ENCODE results near the gene SCAPER. TPM values are rescaled to one million over a fixed set of nuclear protein-coding genes. Genes with fewer than 3 reads are reported as not detected.
A peak's percentile ranks its signal among the peaks of the same experiment; 100 is the strongest.

Gene SCAPER
- total RNA-seq, 1 donor from 2014 or later: 56.9 TPM

DNA sequence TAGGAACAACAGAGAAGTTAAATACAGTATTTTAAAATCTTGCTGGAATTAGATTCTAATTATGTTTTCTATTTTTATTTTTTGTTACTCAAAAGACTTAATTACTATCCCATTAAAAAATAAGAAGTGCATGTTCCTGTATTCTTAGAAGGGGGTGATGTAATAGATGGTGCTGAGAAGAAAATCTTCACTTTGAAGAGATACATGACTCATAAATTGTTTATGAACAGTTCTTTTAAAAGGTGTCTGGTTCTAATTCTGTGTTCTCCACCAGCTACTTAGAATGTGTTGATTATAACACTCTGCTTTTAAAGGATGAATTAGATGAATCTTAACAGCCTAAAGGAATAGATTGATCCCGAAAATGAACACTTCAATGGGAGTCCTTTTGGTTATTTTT is 34.6 kb upstream of the SCAPER start:
- no peaks in the 10 kb centered on the region for H3K4me1 ChIP-seq (ENCODE audit: control insufficient read depth in 3 of 3, insufficient read depth in 3 of 3, low read length in 3 of 3)
- H3K27ac ChIP-seq (ENCODE audit: low read depth, low read length): no peak overlapping the region
- peaks cover 16 to 27% (median 20%) of the 10 kb centered on the region in 3 donors for H3K36me3 ChIP-seq (ENCODE audit: control insufficient read depth in 3 of 3, insufficient read depth in 3 of 3, low read length in 3 of 3)
- no peak overlapping the region for H3K9ac ChIP-seq (ENCODE audit: low read depth in 1 of 3, low read length in 3 of 3)
- H3K9me3 ChIP-seq (ENCODE audit: control insufficient read depth in 3 of 3, low read length in 3 of 3): no peaks in the 10 kb centered on the region
- no peak overlapping the region for H3K4me3 ChIP-seq (ENCODE audit: low read length in 3 of 3)
- H3K27me3 ChIP-seq (ENCODE audit: control insufficient read depth in 3 of 3, insufficient read depth in 3 of 3, low read length in 3 of 3): no peaks in the 10 kb centered on the region

DNA sequence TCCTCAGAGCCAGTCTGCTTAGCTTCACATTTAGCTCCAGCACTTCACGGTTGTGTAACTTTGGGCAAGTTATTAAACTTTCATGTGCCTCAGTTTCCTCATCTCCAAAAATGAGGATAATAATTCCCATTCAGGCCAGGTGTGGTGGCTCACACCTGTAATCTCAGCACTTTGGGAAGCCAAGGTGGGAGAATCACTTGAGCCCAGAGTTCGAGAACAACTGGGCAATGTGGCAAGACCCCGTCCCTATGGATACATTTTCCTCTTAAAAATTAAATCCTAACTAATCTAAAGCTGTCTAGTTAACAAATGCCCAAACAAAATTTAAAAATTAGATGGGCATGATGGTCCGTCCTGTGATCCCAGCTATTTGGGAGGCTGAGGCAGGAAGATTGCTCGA is 33.6 kb upstream of the SCAPER start:
- Histone ChIP-seq H3K36me3 (ENCODE audit: control insufficient read depth in 3 of 3, insufficient read depth in 3 of 3, low read length in 3 of 3) (peaks cover 12 to 24% (median 13%) of the 10 kb centered on the region in 3 donors), H3K9me3 (ENCODE audit: control insufficient read depth in 3 of 3, low read length in 3 of 3) (no peaks in the 10 kb centered on the region), H3K9ac (ENCODE audit: low read depth in 1 of 3, low read length in 3 of 3) (no peak overlapping the region), H3K4me1 (ENCODE audit: control insufficient read depth in 3 of 3, insufficient read depth in 3 of 3, low read length in 3 of 3) (no peaks in the 10 kb centered on the region), H3K27me3 (ENCODE audit: control insufficient read depth in 3 of 3, insufficient read depth in 3 of 3, low read length in 3 of 3) (no peaks in the 10 kb centered on the region), H3K27ac (ENCODE audit: low read depth, low read length) (no peak overlapping the region), H3K4me3 (ENCODE audit: low read length in 3 of 3) (no peak overlapping the region)

DNA sequence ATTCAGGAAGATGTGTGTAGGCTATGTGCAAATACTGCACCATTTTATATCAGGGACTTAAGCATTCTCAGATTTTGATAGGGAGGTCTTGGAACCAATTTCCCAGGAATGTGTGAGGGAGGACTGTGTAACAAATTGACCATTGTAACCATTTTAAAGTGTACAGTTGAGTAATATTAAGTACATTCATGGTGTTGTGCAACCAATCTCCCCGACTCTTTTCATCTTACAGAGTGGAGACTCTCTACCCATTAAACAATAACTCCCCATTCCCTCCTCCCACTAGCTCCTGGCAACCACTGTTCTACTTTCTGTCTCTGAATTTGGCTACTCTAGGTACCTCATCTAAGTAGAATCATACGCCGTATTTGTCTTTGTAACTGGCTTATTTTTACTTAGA is 31.5 kb upstream of the SCAPER start:
- no peaks in the 10 kb centered on the region for H3K27me3 ChIP-seq (ENCODE audit: control insufficient read depth in 3 of 3, insufficient read depth in 3 of 3, low read length in 3 of 3)
- H3K4me3 ChIP-seq (ENCODE audit: low read length in 3 of 3): no peak overlapping the region
- peaks cover 17 to 24% (median 19%) of the 10 kb centered on the region in 3 donors for H3K36me3 ChIP-seq (ENCODE audit: control insufficient read depth in 3 of 3, insufficient read depth in 3 of 3, low read length in 3 of 3)
- no peak overlapping the region for H3K27ac ChIP-seq (ENCODE audit: low read depth, low read length)
- peaks cover 4 to 6% (median 5%) of the 10 kb centered on the region in 3 donors for H3K4me1 ChIP-seq (ENCODE audit: control insufficient read depth in 3 of 3, insufficient read depth in 3 of 3, low read length in 3 of 3)
- no peaks in the 10 kb centered on the region for H3K9me3 ChIP-seq (ENCODE audit: control insufficient read depth in 3 of 3, low read length in 3 of 3)
- no peak overlapping the region for H3K9ac ChIP-seq (ENCODE audit: low read depth in 1 of 3, low read length in 3 of 3)

- Histone ChIP-seq H3K27ac (ENCODE audit: low read depth, low read length) (no peak overlapping the region), H3K27me3 (ENCODE audit: control insufficient read depth in 3 of 3, insufficient read depth in 3 of 3, low read length in 3 of 3) (no peaks in the 10 kb centered on the region), H3K9ac (ENCODE audit: low read depth in 1 of 3, low read length in 3 of 3) (no peak overlapping the region), H3K9me3 (ENCODE audit: control insufficient read depth in 3 of 3, low read length in 3 of 3) (no peaks in the 10 kb centered on the region), H3K4me1 (ENCODE audit: control insufficient read depth in 3 of 3, insufficient read depth in 3 of 3, low read length in 3 of 3) (peaks cover 5 to 12% (median 9%) of the 10 kb centered on the region in 3 donors), H3K36me3 (ENCODE audit: control insufficient read depth in 3 of 3, insufficient read depth in 3 of 3, low read length in 3 of 3) (peaks cover 17 to 24% (median 19%) of the 10 kb centered on the region in 3 donors), H3K4me3 (ENCODE audit: low read length in 3 of 3) (no peak overlapping the region)
Measured at GRCh38 chr15:76935620-76936019, 30.5 kb upstream of the SCAPER start.

- peak overlapping the region; percentile 68 to 84 (median 83) for H3K4me3 ChIP-seq (ENCODE audit: low read length in 3 of 3)
- peak overlapping the region; percentile 65 for H3K27ac ChIP-seq (ENCODE audit: low read depth, low read length)
- H3K9ac ChIP-seq (ENCODE audit: low read depth in 1 of 3, low read length in 3 of 3): peak overlapping the region; percentile 62 to 88 (median 75)
- H3K9me3 ChIP-seq (ENCODE audit: control insufficient read depth in 3 of 3, low read length in 3 of 3): no peaks in the 10 kb centered on the region
- peaks cover 15 to 20% (median 17%) of the 10 kb centered on the region in 3 donors for H3K36me3 ChIP-seq (ENCODE audit: control insufficient read depth in 3 of 3, insufficient read depth in 3 of 3, low read length in 3 of 3)
- no peaks in the 10 kb centered on the region for H3K27me3 ChIP-seq (ENCODE audit: control insufficient read depth in 3 of 3, insufficient read depth in 3 of 3, low read length in 3 of 3)
- peaks cover 5 to 14% (median 9%) of the 10 kb centered on the region in 3 donors for H3K4me1 ChIP-seq (ENCODE audit: control insufficient read depth in 3 of 3, insufficient read depth in 3 of 3, low read length in 3 of 3)
Measured at GRCh38 chr15:76932135-76932966, 27.2 kb upstream of the SCAPER start.

DNA sequence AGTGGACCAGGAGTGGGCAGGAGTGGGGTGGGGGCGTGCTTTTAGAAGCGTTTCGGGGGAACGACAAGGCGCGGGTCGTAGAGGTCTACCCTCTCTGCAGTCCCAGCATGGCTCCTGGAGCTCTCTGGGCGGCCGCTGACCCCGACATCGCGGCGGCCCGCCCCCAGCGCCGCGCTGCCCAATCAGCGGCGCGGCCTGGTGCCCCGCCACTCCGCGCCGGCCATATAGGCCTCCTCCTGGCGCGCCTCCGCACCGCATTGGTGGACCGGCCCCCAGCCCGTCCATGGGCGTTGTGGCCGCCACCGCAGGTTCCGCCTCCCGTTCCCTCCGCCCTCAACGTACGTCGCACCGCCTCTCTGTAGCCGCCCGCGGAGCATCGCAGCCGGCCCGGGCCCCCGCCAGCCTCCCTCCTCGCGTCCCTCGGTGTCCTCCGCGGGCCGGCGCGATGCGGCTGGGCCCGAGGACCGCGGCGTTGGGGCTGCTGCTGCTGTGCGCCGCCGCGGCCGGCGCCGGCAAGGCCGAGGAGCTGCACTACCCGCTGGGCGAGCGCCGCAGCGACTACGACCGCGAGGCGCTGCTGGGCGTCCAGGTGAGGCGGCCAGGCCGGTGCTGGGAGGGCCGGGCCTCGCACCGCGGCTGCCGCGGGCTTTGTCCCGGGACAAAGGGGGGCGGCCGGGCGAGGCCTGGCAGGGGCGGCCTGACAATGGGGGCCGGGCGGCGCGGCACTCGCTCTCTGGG is 26.4 kb upstream of the SCAPER start, which contains the start of gene RCN2:
TSS of gene RCN2 (plus strand) at position 353 of the 738 bp plus-strand sequence. CDS start at position 446, 93 bp downstream.
- peaks cover 15% of the 10 kb centered on the region in 3 donors for H3K36me3 ChIP-seq (ENCODE audit: control insufficient read depth in 3 of 3, insufficient read depth in 3 of 3, low read length in 3 of 3)
- no peaks in the 10 kb centered on the region for H3K9me3 ChIP-seq (ENCODE audit: control insufficient read depth in 3 of 3, low read length in 3 of 3)
- peak within 1 kb of the TSS; percentile 75 to 88 (median 88) for H3K9ac ChIP-seq (ENCODE audit: low read depth in 1 of 3, low read length in 3 of 3)
- H3K4me3 ChIP-seq (ENCODE audit: low read length in 3 of 3): peak within 1 kb of the TSS; percentile 75 to 84 (median 83)
- no peaks in the 10 kb centered on the region for H3K27me3 ChIP-seq (ENCODE audit: control insufficient read depth in 3 of 3, insufficient read depth in 3 of 3, low read length in 3 of 3)
- peaks cover 5 to 14% (median 9%) of the 10 kb centered on the region in 3 donors for H3K4me1 ChIP-seq (ENCODE audit: control insufficient read depth in 3 of 3, insufficient read depth in 3 of 3, low read length in 3 of 3)
- H3K27ac ChIP-seq (ENCODE audit: low read depth, low read length): peak within 1 kb of the TSS; percentile 65

DNA sequence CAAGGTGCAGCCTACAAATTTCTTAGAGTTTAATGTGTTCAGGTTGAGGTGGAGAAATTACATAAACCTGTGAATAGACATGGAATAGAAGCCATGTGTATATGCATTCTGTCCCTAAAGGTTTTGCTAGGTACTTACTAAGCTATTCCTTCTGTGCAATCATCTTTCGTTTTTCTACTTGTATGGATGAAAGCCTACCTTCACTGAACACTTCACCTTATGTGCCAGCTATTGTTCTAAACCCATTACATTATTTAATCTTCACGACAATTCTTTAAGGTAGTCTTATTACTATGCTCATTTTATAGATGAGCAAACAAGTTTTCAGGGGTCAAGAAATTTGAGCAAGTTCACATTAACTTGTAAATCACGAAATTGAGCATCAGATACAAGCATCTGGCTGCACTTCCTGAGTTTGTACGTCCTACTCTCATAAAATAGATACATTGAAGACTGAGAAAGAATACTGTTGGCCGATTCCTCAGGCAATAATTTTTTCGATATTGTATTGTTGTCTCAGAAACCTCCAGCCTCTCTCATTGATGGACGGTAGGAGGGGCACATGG is 25.8 kb upstream of the SCAPER start:
- H3K4me1 ChIP-seq (ENCODE audit: control insufficient read depth in 3 of 3, insufficient read depth in 3 of 3, low read length in 3 of 3): peaks cover 5 to 14% (median 9%) of the 10 kb centered on the region in 3 donors
- no peaks in the 10 kb centered on the region for H3K9me3 ChIP-seq (ENCODE audit: control insufficient read depth in 3 of 3, low read length in 3 of 3)
- no peaks in the 10 kb centered on the region for H3K27me3 ChIP-seq (ENCODE audit: control insufficient read depth in 3 of 3, insufficient read depth in 3 of 3, low read length in 3 of 3)
- peak overlapping the region; percentile 71 to 88 (median 87) for H3K9ac ChIP-seq (ENCODE audit: low read depth in 1 of 3, low read length in 3 of 3)
- peaks cover 10 to 12% (median 10%) of the 10 kb centered on the region in 3 donors for H3K36me3 ChIP-seq (ENCODE audit: control insufficient read depth in 3 of 3, insufficient read depth in 3 of 3, low read length in 3 of 3)
- H3K27ac ChIP-seq (ENCODE audit: low read depth, low read length): peak overlapping the region; percentile 65
- peak overlapping the region; percentile 75 to 77 (median 75) for H3K4me3 ChIP-seq (ENCODE audit: low read length in 3 of 3)

DNA sequence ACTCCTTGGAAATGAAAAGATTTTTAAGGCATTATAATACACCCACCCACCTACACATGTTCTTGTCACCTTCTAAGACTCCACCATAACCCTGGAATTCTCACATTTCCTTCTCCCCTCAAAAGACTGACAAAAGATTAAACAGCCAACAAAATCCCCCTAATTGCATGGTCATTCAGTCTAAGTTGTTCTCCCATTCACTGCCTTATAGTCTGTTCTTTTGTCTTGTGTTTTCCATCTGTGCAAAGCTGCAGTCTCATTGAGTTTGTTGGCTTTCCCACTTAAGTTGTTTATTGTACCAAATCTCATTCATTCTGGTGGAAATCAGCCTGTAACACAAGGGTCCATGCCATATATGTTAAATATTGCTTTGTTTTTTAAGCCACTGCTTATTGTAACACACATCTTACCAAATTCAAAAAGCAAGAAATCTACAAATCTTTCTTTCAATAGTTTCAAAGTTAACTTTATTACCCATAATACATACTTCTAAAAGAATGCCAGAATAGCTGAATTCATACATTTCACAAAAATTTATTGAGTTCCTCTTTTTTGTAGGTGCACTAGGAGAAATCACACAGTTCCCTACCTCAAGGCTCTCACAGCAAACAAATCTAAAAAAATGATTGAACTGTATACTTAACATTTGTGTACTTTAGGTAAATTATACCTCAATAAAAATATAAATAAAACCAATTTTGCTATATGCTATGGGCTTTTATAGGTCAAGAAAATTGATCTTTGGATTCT is 24.0 kb upstream of the SCAPER start:
- peaks cover 5 to 14% (median 9%) of the 10 kb centered on the region in 3 donors for H3K4me1 ChIP-seq (ENCODE audit: control insufficient read depth in 3 of 3, insufficient read depth in 3 of 3, low read length in 3 of 3)
- no peak overlapping the region for H3K27ac ChIP-seq (ENCODE audit: low read depth, low read length)
- H3K27me3 ChIP-seq (ENCODE audit: control insufficient read depth in 3 of 3, insufficient read depth in 3 of 3, low read length in 3 of 3): no peaks in the 10 kb centered on the region
- no peaks in the 10 kb centered on the region for H3K9me3 ChIP-seq (ENCODE audit: control insufficient read depth in 3 of 3, low read length in 3 of 3)
- no peak overlapping the region for H3K9ac ChIP-seq (ENCODE audit: low read depth in 1 of 3, low read length in 3 of 3)
- no peak overlapping the region for H3K4me3 ChIP-seq (ENCODE audit: low read length in 3 of 3)
- H3K36me3 ChIP-seq (ENCODE audit: control insufficient read depth in 3 of 3, insufficient read depth in 3 of 3, low read length in 3 of 3): peaks cover under 1 to 6% (median 3%) of the 10 kb centered on the region in 3 donors

DNA sequence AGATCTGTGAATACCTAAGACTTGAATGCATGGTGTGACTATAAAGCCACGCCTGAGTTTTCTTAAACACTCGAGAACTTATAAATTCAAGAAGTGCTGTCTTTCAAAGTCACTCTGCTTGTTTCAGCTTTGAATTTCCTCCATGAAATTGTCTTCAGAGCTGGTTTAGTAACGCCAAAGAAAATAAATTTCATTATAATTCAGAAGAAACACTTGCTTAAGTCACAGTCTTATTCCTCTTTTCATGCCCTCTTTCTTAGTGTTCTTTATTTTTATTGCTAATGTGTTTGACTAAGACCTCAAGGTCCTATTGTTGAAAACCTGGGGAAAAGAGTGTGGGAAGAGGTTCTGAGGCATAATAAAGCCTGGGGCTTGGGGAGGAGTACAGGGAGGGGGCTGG is 23.1 kb upstream of the SCAPER start:
- peaks cover 0 to 3% (median 2%) of the 10 kb centered on the region in 3 donors for H3K36me3 ChIP-seq (ENCODE audit: control insufficient read depth in 3 of 3, insufficient read depth in 3 of 3, low read length in 3 of 3)
- H3K9me3 ChIP-seq (ENCODE audit: control insufficient read depth in 3 of 3, low read length in 3 of 3): no peaks in the 10 kb centered on the region
- no peak overlapping the region for H3K27ac ChIP-seq (ENCODE audit: low read depth, low read length)
- H3K4me3 ChIP-seq (ENCODE audit: low read length in 3 of 3): no peak overlapping the region
- peaks cover 5 to 14% (median 9%) of the 10 kb centered on the region in 3 donors for H3K4me1 ChIP-seq (ENCODE audit: control insufficient read depth in 3 of 3, insufficient read depth in 3 of 3, low read length in 3 of 3)
- H3K9ac ChIP-seq (ENCODE audit: low read depth in 1 of 3, low read length in 3 of 3): no peak overlapping the region
- no peaks in the 10 kb centered on the region for H3K27me3 ChIP-seq (ENCODE audit: control insufficient read depth in 3 of 3, insufficient read depth in 3 of 3, low read length in 3 of 3)
